ENCODE results near the gene MVD.
"Not testable (repeated sequence)": the region's sequence is repeated elsewhere in the genome, so short reads cannot be mapped to it uniquely, and the experiment has no call there.

The MVD gene

GRCh38 chr16:88624977-88625576, 37.8 kb downstream of the MVD start:
- no peak for DNase-seq (ENCODE audit: low read depth)

- no peak for DNase-seq (ENCODE audit: low read depth)
Observed at GRCh38 chr16:88624481-88624880, 38.4 kb downstream of the MVD start.

GRCh38 chr16:88623858-88624257, 39.0 kb downstream of the MVD start:
- DNase-seq (ENCODE audit: low read depth), result no peak

DNA sequence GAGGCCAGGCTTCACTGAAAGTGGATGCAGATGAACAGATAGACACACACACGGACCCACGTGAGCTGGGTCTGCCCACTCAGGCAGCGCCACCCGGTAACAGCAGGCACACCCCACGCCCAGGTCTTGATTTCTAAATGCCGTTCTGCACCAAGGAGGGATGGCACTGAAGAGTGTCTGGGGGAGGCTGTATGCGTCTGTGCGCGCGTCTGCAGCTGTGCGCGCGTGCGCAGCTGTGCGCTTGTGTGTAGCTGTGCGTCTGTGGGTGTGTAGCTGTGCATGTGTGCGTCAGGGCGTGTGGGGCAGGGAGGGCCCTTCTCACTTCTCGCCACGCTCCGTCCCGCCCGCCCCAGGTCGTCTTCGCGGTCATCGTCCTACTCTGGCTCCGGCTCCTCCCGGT, 40.0 kb downstream of the MVD start:
- DNase-seq (ENCODE audit: low read depth), result no peak

DNA sequence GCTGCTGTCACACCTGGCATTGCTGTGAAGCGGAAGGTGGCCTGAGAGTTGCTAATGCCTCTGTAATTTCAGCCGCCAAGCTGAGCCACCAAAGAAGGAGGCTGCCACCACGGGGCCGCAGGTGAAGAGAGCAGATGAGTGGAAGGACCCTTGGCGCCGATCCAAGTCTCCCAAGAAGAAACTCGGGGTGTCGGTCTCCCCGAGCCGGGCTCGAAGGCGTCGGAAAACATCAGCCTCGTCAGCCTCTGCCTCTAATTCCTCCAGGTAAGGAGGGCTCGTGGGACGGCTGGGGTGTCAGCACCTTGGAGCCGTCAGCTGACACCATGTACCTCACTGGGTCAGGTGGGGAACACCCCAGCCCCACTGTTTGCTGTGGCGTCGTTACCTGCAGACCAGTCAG, 40.8 kb downstream of the MVD start:
- no peak for DNase-seq (ENCODE audit: low read depth)

DNA sequence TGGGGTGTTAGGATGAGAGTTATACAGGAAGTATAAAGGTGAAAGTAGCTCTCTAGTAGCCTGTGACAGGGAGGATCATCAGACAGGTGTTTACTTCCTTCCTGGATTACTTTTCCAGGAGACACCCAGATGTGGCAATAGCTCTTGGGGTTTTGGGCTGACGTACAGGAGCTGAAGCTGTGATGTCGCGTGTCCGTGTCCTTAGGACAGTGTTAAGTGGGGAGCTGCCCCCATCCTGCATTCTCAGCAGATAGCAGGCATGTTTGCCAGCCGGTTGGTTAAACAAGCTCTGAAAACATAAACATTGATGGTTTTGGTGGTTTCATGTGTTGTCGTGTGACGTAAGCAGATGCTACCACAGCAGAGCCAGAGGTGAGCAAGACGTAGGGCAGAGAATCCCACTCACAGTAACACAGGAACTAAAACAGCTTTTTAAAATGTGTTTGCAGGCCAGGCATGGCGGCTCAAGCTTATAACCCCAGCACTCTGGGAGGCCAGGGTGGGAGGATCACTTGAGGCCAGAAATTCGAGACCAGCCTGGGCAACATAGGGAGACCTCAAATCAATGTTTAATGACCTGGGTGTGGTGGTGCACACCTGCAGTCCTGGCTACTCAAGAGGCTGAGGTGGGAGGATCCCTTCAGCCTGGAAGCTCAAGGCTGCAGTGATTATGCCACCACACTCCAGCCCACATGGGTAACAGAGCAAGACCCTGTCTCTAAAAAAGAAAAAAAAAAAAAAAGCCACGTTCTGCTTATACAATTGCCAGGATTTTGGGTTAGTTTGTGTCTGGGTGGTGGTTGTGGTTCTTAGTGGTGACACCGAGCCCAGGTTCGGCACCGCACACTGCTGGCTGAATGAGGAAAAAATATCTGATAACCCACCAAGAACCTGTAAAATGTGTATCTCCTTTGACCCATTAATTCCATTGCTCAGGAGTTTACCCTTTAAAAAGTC, 42.8 kb downstream of the MVD start:
- no peak for DNase-seq (ENCODE audit: low read depth)

DNA sequence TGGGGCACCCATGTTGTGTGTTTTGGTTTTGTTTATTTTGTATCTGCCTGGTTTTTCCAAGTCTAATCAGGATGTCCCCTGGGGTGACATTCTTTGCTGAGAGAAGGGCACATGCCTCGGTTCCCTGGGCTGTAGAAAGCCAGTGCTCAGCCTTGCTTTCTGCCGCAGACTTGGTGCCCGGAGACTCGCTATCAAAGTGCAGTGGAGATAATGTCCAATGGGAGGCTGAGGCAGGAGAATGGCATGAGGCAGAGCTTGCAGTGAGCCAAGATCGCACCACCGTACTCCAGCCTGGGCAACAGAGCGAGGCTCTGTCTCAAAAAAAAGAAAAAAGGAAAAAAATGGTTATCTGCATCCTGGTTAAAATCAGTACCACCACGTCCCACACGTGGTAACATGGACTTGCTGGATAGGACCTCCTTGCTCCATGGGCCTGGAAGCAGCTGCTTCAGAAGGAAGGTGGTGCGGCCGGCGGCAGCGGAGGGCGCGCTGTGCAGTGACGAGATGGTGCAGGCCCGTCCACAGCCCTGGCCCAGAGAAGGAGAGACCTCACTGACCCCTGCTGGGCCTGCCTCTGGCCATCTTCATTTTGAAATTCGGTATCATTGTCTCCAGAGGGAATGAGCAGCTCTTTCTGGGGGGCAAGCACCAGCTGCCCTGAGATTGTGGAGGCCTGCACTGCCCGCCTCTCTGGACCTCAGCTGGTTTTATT, 43.8 kb downstream of the MVD start:
- DNase-seq (ENCODE audit: low read depth), result no peak

GRCh38 chr16:88618182-88618955, 44.5 kb downstream of the MVD start:
- no peak for DNase-seq (ENCODE audit: low read depth)

- DNase-seq (ENCODE audit: low read depth), result no peak
Observed at GRCh38 chr16:88617268-88618031, 45.4 kb downstream of the MVD start.

GRCh38 chr16:88616736-88617135, 46.2 kb downstream of the MVD start:
- no peak for DNase-seq (ENCODE audit: low read depth)

GRCh38 chr16:88616320-88616719, 46.6 kb downstream of the MVD start:
- DNase-seq (ENCODE audit: low read depth), result no peak

DNA sequence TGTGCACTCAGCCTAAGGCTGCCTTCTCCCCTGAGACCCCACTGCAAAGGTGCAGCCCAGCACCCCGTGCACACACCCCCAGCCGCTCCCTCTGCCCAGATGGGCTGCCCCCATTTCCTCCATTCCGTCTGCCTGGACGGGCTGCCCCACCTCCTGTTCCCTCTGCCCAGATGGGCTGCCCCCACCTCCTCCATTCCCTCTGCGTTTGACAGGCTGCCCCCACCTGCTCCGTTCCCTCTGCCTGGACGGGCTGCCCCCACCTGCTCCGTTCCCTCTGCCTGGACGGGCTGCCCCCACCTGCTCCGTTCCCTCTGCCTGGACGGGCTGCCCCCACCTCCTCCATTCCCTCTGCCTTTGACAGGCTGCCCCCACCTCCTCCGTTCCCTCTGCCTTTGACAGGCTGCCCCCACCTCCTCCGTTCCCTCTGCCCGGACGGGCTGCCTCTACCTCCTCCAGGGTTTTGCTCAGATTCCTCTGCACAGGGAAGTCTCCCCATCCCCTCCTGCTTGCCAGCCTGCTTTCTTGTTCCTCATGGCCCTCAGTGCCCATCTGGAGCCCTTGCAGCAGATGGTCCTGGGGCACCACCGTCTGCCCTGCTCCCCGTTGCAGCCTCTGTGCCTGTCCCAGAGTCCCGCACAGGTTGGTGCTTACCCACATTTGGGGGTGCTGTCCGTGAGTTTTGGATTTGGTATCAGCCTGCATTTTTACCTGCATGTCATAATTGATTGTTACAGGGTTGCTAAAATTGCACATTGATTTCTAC, 47.9 kb downstream of the MVD start:
- DNase-seq (ENCODE audit: low read depth), result no peak

DNA sequence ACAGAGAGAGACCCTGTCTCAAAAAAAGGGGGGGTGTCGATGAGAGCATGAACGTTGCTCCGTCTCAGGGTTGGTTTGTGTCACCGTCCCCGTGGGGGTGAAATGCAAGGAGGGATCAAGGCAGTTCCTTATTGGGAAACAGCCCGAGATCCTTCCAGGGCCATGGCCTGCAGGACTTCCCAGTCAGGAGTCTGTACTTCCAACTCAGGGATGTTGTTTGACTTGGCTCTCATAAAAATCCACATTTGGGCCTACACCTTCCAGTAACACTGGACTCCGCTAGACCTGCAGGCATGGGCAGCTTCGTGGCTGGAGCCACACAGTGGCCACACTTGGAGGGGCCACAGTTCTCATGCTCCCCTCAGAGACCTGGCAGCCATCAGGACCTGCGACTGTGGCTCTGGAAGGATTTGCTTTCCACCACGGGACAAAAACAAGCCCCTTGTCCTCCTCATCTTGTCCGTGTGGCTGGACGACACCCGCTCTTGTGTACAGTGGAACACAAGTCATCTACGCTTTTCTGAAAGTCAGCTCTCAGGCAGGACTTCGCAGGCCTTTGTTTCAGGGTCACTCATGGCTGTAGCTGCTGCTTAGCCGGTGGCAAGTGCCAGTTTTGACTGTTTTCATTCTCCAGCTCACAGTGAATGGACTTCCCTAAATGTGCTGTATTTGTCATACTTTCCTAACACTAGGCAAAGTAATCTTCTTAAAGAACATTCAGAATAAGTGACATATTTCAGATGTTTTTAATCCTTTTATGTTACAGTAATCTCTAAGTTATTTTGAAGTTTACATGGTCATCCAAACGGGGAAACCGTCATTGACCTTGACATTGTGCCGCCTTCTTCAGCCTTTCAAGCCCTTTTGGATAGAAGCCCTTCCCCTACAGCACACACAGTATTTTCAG, 48.7 kb downstream of the MVD start:
- no peak for DNase-seq (ENCODE audit: low read depth)

GRCh38 chr16:88613293-88613692, 49.6 kb downstream of the MVD start:
- no peak for DNase-seq (ENCODE audit: low read depth)

- DNase-seq (ENCODE audit: low read depth), result no peak
Observed at GRCh38 chr16:88610909-88611812, 51.7 kb downstream of the MVD start.

GRCh38 chr16:88610080-88610479, 52.8 kb downstream of the MVD start:
- DNase-seq (ENCODE audit: low read depth), result no peak

DNA sequence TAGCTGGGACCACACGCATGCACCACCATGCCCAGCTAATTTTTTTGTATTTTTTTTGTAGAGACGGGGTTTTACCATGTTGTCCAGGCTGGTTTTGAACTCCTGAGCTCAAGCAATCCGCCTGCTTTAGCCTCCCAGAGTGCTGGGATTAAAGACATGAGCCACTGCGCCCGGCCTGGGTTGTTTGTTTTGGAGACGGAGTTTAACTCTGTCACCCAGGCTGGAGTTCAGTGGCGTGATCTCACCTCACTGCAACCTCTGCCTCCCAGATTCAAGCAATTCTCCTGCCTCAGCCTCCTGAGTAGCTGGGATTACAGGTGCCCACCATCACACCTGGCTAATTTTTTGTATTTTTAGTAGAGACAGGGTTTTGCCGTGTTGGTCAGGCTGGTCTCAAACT, 53.5 kb downstream of the MVD start:
- not testable (repeated sequence) for DNase-seq (ENCODE audit: low read depth)

DNA sequence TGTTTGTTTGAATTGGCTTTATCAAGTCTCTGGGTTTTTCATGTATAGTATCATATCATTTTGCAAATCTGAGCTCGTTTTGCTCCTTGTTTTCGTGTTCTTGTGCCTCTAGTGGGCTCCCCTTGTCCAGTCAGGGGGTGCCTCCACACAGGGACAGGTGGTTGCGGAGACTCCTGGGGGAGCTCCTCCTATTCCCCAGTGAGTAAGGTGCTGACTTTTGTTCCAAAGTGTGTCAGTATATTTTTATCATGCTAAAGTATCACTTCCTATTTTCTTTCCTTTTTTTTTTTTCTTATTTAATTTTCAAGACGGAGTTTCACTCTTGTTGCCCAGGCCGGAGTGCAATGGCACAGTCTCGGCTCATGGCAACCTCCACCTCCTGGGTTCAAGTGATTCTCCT, 54.8 kb downstream of the MVD start:
- no peak for DNase-seq (ENCODE audit: low read depth)

Measured in stromal cell of bone marrow (primary cell).